ENCODE data around the gene SERPIND1. TPM values are rescaled to one million over a fixed set of nuclear protein-coding genes. Genes with fewer than 3 reads are reported as not detected.

Gene SERPIND1
- total RNA-seq, 2 donors from 2014 or later: not detected

DNA sequence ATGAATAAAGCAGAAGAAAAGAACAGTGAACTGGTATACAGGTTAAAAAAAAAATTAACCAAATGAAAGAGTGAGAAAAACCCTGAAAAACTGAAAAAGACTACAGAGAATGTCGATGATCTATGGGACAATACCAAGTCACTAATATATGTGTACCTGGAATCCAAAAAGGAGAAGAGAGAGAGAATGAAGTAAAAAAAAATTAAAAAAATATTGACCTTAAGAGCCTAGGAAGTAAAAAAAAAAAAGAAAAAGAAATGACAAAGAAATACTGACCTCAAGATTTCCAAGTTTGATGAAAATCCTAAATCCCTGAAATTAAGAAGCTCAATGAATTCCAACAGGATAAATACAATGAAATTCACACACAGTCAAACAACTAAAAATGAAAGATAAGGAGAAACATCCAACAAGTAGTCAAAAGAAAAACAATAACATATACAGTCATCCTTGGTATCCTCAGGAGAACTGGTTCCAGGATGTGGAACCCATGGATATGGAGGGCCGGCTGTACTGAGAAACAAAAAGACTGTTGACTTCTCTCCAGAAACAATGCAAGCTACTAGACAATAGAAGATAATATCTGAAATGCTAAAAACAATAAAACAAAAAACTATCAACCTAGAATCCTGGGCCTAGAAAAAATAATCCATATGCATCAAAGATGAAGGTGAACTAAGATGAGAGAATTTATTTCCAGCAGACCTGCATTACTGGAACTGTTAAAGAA lies 33.5 kb upstream of the SERPIND1 start:
- Histone ChIP-seq H3K27me3 (replicated peaks; ENCODE audit: insufficient read depth) (no peaks in the 10 kb centered on the region), H3K4me1 (replicated peaks) (no peaks in the 10 kb centered on the region), H3K27ac (no peak overlapping the region), H3K36me3 (no peaks in the 10 kb centered on the region), H3K4me3 (no peak overlapping the region), H3K9me3 (no peaks in the 10 kb centered on the region)
- WGBS: 89% methylated on average over 2 of the region's 2 CpGs
- DNase-seq (ENCODE audit: low spot score): no peak
- intact Hi-C loops (cut with DNase I): no loop called here
- TF ChIP-seq POLR2AphosphoS5 (IDR thresholded peaks at IDR 0.05): no peak
- TF ChIP-seq, protein P1, sequence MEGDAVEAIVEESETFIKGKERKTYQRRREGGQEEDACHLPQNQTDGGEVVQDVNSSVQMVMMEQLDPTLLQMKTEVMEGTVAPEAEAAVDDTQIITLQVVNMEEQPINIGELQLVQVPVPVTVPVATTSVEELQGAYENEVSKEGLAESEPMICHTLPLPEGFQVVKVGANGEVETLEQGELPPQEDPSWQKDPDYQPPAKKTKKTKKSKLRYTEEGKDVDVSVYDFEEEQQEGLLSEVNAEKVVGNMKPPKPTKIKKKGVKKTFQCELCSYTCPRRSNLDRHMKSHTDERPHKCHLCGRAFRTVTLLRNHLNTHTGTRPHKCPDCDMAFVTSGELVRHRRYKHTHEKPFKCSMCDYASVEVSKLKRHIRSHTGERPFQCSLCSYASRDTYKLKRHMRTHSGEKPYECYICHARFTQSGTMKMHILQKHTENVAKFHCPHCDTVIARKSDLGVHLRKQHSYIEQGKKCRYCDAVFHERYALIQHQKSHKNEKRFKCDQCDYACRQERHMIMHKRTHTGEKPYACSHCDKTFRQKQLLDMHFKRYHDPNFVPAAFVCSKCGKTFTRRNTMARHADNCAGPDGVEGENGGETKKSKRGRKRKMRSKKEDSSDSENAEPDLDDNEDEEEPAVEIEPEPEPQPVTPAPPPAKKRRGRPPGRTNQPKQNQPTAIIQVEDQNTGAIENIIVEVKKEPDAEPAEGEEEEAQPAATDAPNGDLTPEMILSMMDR (IDR thresholded peaks at IDR 0.05): no peak
- TF ChIP-seq POLR2A (IDR thresholded peaks at IDR 0.05): no peak

DNA sequence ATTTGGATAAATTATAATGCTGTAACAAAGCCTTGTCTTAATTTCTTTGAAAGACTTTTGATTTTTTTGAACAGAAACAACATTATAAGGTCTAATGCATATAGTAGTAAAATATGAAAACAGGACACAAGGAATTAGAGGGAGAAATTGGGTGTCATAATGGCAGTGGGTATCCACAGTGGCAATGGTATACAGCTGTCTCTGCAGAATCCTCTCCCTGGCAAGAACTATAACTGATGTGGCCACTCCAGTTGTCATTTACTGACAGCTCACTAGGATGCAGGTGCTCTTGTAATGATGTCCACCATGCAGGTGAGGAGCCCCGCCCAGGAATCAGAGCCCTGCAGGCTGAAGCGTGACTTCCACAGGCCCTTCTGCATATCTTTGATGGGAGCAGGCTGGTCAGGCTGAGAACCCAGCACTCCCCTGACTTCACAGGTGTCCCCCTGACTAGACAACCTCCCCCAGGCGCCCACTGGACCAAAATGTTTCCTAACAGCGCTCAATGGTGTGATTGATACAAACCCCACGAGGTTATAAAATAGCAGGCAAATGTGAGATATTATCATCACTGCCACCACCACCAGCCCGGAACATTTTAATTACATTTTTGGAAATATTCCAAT lies 32.8 kb upstream of the SERPIND1 start:
- no peaks in the 10 kb centered on the region for H3K36me3 ChIP-seq
- H3K4me1 ChIP-seq (replicated peaks): no peaks in the 10 kb centered on the region
- WGBS: 64% methylated on average over 6 of the region's 6 CpGs
- no peaks in the 10 kb centered on the region for H3K9me3 ChIP-seq
- H3K4me3 ChIP-seq: no peak overlapping the region
- intact Hi-C loops (cut with DNase I): no loop called here
- H3K27ac ChIP-seq: no peak overlapping the region
- TF ChIP-seq POLR2A (IDR thresholded peaks at IDR 0.05): no peak
- DNase-seq (ENCODE audit: low spot score): no peak
- H3K27me3 ChIP-seq (replicated peaks; ENCODE audit: insufficient read depth): no peaks in the 10 kb centered on the region

DNA sequence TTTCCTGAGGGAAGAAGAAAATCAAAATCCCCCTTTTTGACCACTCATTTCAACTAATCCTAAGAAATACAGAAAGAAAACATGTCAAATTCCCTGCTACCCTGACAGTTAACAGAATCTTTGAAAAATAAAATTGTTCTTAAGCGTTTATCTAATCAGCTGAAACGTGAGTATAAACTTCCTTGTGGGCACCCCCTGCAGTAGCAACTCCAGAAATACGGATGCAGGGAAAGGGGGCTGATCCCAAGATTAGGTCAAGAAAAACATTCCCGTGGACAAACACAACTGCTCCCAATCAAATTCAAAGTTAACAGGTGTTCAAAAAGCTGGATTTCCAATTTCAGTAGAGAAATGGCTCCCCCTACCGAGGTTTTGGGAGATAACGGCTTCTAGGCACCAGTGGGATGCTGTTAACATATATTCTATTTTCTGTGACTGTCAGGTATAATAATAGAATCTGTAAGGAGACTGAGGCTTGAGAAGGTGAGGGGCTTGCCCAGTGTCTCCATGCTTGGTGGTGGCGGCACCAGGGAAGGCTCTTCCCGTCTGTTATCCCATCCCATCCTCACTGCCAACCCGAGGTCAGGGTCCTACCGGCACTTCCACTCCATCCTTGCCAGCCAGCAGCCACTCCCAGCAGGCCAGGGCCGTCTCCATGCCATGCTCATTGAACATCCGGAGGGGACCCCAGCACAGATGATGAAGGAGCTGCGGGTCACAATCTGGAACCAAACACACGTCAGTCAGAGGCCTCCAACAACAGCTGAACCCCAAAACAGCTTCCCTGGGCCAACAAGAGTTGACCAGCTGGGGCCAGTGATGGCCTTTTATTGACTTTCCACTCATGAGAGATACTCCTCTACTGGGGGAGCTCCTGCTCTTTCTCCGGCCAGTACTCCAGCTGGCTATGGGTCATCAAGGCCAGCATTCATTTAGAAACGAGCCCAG lies 32.0 kb upstream of the SERPIND1 start:
- Histone ChIP-seq H3K27ac (no peak overlapping the region), H3K4me1 (replicated peaks) (no peaks in the 10 kb centered on the region), H3K9me3 (no peaks in the 10 kb centered on the region), H3K36me3 (no peaks in the 10 kb centered on the region), H3K27me3 (replicated peaks; ENCODE audit: insufficient read depth) (no peaks in the 10 kb centered on the region), H3K4me3 (no peak overlapping the region)
- 66% methylated on average over 16 of the region's 16 CpGs for WGBS
- DNase-seq (ENCODE audit: low spot score): no peak
- intact Hi-C loops (cut with DNase I): no loop called here
- TF ChIP-seq POLR2AphosphoS5 (IDR thresholded peaks at IDR 0.05) (no peak), POLR2A (IDR thresholded peaks at IDR 0.05) (no peak)
- TF ChIP-seq, protein P1 (IDR thresholded peaks at IDR 0.05): peak in 3 of 4 experiments; percentile 41 to 47 (median 47)

DNA sequence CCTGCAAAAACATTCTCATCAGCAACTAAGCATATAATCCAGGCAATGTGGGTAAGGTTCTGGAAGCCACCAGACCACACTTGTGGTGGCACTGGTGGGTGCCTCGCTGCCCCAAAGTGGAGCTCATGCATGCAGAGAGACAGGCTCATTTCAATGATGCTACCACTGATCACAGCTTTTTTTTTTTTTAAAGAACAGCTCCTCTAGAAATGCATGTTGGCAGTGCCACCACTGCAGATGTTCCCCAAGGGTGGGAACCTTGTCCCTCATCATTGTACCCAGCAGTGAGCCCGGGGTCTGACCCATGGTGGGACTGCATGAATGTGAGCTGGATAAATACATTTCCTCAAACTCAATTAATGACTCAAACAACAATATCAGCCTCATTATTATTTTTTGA lies 31.1 kb upstream of the SERPIND1 start:
- no peak for DNase-seq (ENCODE audit: low spot score)
- WGBS: 50% methylated on average over 2 of the region's 2 CpGs
- no peak overlapping the region for H3K4me3 ChIP-seq
- no peak for TF ChIP-seq POLR2AphosphoS5 (IDR thresholded peaks at IDR 0.05)
- no peak for TF ChIP-seq POLR2A (IDR thresholded peaks at IDR 0.05)
- TF ChIP-seq, protein P1 (IDR thresholded peaks at IDR 0.05): no peak
- intact Hi-C loops (cut with DNase I): no loop called here
- no peaks in the 10 kb centered on the region for H3K9me3 ChIP-seq
- H3K27me3 ChIP-seq (replicated peaks; ENCODE audit: insufficient read depth): no peaks in the 10 kb centered on the region
- H3K27ac ChIP-seq: no peak overlapping the region
- H3K36me3 ChIP-seq: no peaks in the 10 kb centered on the region
- H3K4me1 ChIP-seq (replicated peaks): no peaks in the 10 kb centered on the region

DNA sequence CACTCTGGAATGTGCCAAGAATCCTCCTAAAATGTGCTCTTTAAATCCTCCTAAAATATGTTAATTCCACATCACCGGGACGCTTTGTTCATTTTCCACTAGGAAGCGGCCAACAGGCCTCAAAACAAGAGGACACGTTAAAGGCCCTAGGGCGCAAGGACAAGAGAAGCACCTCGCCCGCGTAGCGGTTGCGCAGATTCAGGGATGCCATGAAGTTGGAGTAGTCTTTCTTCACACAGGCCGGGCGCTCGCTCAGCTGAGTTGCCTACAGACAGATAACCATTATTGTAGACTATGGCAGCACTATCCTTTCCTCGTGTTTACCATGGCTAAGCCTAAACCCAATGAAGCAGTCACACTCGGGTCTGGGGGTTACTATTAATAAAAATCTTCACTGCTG lies 29.5 kb upstream of the SERPIND1 start:
- no peaks in the 10 kb centered on the region for H3K9me3 ChIP-seq
- peaks cover 7% of the 10 kb centered on the region for H3K4me1 ChIP-seq (replicated peaks)
- no peak overlapping the region for H3K27ac ChIP-seq
- no peak for DNase-seq (ENCODE audit: low spot score)
- H3K4me3 ChIP-seq: no peak overlapping the region
- TF ChIP-seq POLR2A (IDR thresholded peaks at IDR 0.05) (no peak), POLR2AphosphoS5 (IDR thresholded peaks at IDR 0.05) (no peak)
- TF ChIP-seq, protein P1 (IDR thresholded peaks at IDR 0.05): no peak
- WGBS: 83% methylated on average over 15 of the region's 15 CpGs
- intact Hi-C loops (cut with DNase I): no loop called here
- no peaks in the 10 kb centered on the region for H3K36me3 ChIP-seq
- no peaks in the 10 kb centered on the region for H3K27me3 ChIP-seq (replicated peaks; ENCODE audit: insufficient read depth)

Data from prostate gland (tissue), 2 donors.